Peyer's patch (tissue), 4 donors: ENCODE data around the gene TMEM37. TPM values are rescaled to one million over a fixed set of nuclear protein-coding genes. Genes with fewer than 3 reads are reported as not detected.

ENCODE experiments used
- total RNA-seq, 4 donors: library from RNA; depleted of rRNA; stranded (reverse); fragments of >200 nt; gene quantifications; one replicate each; pipeline ENCODE4 v1.1.0, GENCODE V29; 2016

The TMEM37 gene
- total RNA-seq, 4 donors from 2014 or later: 17.3 to 542 (median 214) TPM

Other genes starting within 250 kb of the TMEM37 start
- 10 to 100 TPM; 13.2 to 31.2 (median 20.5) TPM for gene STEAP3, start 208.0 kb upstream of the TMEM37 start, total RNA-seq
- 1 to 10 TPM in 2 of 4 donors, not detected in 2; 1.6 to 2.9 TPM for gene C2orf76, start 65.0 kb upstream of the TMEM37 start, total RNA-seq
- gene DBI, start 64.9 kb upstream of the TMEM37 start, total RNA-seq: 100 to 1,000 TPM; 121 to 237 (median 194) TPM
- 1 to 10 TPM in 1 of 4 donors, under 1 TPM in 1, not detected in 2; 0.54 to 1.7 TPM for gene SCTR, start 92.6 kb downstream of the TMEM37 start, total RNA-seq
- gene CFAP221, start 112.6 kb downstream of the TMEM37 start, total RNA-seq: 1 to 10 TPM; 2.8 to 6.6 (median 3.6) TPM
- gene TMEM177, start 247.3 kb downstream of the TMEM37 start, total RNA-seq: 10 to 100 TPM in 3 of 4 donors, 1 to 10 TPM in 1; 3.3 to 39.8 (median 30.5) TPM